ENCODE data around the gene WNT7B.

Gene WNT7B

GRCh38 chr22:45922661-45923060, 54.3 kb downstream of the WNT7B start:
- no peak for DNase-seq

DNA sequence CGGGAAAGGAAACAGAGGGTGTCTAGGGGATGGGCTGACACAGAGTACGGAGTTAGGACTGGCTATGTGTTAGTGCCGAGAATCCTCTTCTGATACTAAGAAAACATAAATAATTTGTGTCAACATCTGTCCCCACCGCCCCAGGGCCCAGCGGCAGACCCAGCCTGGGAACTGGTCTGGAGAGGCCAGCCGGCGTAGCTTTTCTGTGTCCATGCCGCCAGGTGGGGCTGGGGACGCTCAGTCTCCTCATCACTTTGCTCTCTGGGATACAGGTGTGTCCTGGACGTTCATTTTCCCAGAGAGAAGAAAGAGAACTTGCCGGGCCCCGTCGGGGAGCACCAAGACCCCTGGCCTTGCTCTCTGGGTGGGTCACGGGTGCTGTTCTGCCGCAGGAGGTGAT, 54.7 kb downstream of the WNT7B start:
- DNase-seq, result no peak

- no peak for DNase-seq
Observed at GRCh38 chr22:45919504-45920286, 57.3 kb downstream of the WNT7B start.

- no peak for DNase-seq
Observed at GRCh38 chr22:45918459-45919370, 58.2 kb downstream of the WNT7B start.

DNA sequence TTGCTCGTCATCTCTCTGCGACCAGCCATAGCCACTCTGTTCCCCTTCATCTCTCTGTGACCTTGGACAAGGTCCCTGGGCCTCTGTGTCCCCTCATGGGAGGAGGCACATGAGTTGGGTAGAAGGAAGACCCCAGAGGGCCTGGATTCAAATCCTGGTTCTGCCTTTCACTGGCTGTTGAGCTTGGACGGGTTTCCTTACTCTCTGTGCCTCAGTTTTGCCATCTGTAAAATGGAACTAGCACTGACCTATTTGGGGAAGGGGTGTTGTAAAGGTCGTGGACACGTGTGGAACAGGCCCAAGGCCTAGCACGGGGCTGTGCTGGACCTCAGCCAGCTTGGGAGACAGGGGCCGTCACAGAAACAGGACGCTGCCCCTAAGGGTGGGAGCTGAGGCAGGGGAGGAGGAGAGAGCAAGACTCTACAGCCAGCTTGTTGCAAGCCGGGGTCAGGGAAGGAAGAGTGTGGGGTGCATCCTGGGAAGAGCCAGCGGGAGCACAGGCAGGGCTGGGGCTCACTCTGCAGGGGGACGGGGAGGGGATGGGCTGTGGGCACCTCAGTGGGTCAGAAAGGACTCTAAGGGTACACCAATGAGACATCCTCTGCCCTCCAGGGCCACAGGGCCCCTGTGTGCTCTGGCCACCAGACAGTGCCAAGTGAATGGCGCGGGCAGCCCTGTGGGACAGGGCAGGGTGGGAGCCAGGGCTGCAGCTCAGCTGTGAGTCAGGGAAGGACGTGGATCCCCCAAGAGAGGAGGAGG, 59.1 kb downstream of the WNT7B start:
- no peak for DNase-seq

DNA sequence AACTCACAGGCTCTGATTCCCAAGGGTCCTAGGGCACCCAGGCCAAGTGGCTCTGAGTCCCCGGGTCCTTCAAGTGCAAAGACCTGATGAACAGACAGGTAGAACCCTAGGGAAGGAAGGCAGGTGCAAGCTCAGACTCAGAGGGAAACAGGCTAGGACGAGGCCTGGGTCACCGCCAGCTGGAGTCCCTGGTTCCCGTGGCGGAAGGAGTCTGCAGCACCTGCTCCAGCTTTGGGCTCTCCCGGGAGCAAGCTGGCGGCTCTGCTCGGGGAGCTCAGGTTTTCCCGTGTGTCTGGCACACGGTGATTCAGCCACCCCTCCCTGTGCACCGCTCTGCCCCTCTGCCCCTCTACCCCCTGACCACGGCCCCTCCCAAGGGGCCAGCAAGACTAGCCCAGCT, 59.8 kb downstream of the WNT7B start:
- no peak for DNase-seq

DNA sequence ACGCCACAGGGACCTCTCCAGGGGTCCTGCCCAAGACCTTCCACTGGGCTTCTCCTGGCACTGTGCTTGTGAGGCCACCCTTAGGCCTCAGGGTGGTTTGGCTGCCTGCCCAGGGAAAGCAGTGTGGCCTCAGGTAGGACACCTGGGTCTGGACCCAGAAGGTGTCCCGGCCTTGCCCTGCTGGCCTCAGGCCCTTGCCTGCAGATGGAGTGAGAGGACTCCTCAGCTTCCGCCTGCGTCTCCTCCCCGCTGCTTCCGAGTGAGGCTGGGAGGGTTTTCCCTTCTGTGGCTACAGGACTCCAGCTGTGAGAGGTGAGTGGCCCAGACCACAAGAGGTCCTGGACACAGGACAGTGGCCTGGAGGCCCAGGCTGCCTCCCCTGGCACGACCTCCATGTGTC, 60.4 kb downstream of the WNT7B start:
- DNase-seq, result no peak

DNA sequence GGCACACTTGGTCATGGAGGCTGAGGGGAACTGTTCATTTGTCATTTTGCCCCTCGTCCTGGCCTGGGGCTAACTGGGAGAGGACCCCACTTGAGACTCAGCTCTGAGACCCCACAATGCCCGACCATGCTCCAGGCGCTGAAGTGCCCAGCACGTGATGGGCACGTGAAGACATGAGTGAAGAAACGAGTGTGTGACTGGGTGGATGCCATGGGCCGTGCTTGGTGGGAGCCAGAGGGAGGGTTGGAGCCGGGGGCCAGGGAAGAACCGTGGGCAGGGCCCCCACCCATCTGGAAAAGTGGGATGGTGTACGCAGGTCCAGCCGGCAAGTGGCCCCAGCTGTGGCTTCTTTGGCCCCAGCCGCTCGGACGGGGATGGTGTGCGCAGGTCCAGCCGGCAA, 61.1 kb downstream of the WNT7B start:
- no peak for DNase-seq

DNA sequence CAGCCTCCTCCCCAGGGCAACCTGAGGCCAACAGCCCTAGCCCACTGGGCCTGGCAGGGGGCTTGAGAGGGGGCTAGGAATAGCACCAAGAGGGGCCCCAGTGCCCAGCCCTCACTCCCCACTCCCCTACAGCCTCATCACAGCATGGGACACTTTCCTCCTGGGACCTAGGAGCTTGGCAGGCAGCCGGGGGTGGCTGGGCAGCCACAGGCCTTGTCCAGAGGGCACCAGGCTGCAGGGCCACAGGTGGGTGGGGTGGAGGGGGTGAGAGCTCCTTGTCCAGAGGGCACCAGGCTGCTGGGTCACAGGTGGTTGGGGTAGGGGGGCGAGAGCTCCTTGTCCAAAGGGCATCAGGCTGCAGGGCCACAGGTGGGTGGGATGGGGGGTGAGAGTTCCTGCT, 61.8 kb downstream of the WNT7B start:
- no peak for DNase-seq

GRCh38 chr22:45914309-45914708, 62.7 kb downstream of the WNT7B start:
- DNase-seq, result no peak

DNA sequence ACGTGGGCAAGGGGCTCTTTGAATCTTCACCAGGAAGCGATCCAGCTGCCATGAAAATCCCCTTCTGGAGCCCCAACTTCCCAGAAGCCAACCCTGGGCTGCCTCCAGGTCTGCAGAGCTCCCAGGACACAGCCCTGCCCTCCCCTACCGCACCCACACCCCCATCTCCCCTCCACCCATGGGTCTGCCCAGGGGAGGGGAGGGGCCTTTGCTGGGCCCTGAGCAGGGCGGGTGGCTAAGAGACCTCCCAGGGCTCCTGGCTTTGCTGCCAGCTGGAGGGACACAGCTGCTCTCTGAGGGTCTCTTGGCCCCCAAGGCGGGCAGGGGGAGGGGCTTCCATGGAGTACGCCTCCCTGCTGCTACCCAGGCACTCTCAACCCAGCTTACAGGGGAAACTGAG, 64.1 kb downstream of the WNT7B start:
- no peak for DNase-seq

- DNase-seq, result no peak
Observed at GRCh38 chr22:45911601-45912271, 65.2 kb downstream of the WNT7B start.

DNA sequence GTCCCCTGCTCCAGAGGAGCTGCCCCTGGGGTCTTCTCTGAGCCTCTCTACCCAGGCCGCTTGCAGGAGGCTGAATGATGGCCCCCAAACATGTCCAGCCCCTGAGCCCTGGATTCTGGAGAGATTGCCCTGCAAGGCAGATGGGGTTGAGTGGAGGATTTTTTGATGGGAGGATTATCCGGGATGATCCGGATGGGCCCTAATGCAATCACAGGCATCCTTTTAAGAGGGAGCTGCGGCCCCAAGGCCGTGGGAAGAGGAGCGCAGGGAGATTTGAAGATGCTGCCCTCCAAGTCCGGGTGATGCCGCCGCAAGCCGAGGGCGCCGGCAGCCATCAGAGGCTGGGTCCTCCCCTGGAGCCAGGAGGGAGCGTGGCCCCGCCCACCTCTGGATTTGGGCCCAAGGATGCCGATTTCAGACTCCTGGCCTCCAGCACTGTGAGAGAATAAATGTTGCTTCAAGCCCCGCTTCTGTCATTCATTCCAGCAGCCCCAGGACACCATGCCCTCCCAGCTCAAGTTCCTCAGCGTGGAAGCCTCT, 66.0 kb downstream of the WNT7B start:
- no peak for DNase-seq

- DNase-seq, result no peak
Observed at GRCh38 chr22:45908961-45909360, 68.0 kb downstream of the WNT7B start.

GRCh38 chr22:45907996-45908395, 69.0 kb downstream of the WNT7B start:
- no peak for DNase-seq

GRCh38 chr22:45907378-45907777, 69.6 kb downstream of the WNT7B start:
- no peak for DNase-seq

DNA sequence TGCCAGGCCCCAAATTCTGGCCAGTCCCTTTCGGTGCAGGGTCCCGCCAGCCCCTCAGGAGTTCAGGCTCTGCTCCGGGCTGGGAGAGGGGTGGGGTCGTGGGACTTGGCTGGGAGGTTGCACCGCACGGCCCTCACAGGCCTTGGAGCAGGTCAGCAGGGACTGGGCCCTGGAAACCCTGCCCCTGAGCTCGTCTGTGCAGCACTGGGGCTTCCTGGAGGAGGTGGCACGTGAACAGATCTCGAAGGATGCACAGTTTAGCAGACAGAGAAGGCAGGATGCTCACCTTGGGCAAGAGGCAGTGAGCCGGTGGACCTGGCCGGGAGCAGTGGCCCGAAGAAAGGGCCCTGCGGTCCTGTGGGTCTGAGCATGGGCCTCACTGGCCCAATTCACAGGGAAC, 70.0 kb downstream of the WNT7B start:
- DNase-seq, result no peak

GRCh38 chr22:45905924-45906865, 70.8 kb downstream of the WNT7B start:
- no peak for DNase-seq

- DNase-seq, result no peak
Observed at GRCh38 chr22:45905326-45905923, 71.5 kb downstream of the WNT7B start.

GRCh38 chr22:45904236-45904635, 72.7 kb downstream of the WNT7B start:
- DNase-seq, result no peak
